HFFc6 (cell line): ENCODE measurements around the gene PCGF5. TPM values are rescaled to one million over a fixed set of nuclear protein-coding genes. Genes with fewer than 3 reads are reported as not detected.
A peak's percentile ranks its signal among the peaks of the same experiment; 100 is the strongest.
"Not testable (repeated sequence)": the region's sequence is repeated elsewhere in the genome, so short reads cannot be mapped to it uniquely, and the experiment has no call there.

Experiments used
- DNase-seq: peaks from one replicate; pipeline ENCODE4 v3.0.0-alpha.2; 2018
- H3K27ac Mint-ChIP-seq: 2 replicates; pipeline ENCODE4 v1.8.0; 2020; ENCODE audit warnings: mild to moderate bottlenecking, mixed read lengths
- H3K27me3 Mint-ChIP-seq: 2 replicates; pipeline ENCODE4 v1.8.0; 2021; ENCODE audit warnings: mild to moderate bottlenecking, moderate library complexity, mixed read lengths; ENCODE audit not compliant: insufficient read depth
- H3K36me3 Mint-ChIP-seq: 2 replicates; pipeline ENCODE4 v1.8.0; 2021; ENCODE audit warnings: low read depth, mixed read lengths
- H3K4me1 Mint-ChIP-seq: 2 replicates; pipeline ENCODE4 v1.8.0; 2020; ENCODE audit warnings: low read depth, mixed read lengths
- H3K4me3 Mint-ChIP-seq: 2 replicates; pipeline ENCODE4 v1.8.0; 2020; ENCODE audit warnings: mild to moderate bottlenecking, moderate library complexity, mixed read lengths
- H3K9me3 Mint-ChIP-seq: 2 replicates; pipeline ENCODE4 v1.8.0; 2020; ENCODE audit warnings: mild to moderate bottlenecking, mixed read lengths
- total RNA-seq, 6 experiments: library from RNA; stranded (reverse); fragmentation: NEBNext Ultra II Directional; extraction: Animal tissue kit (Norgen Biotek cat#: 25700); gene quantifications; 2 replicates in 1 of 6; 3 replicates in 5 of 6; pipeline ENCODE4 v1.2.3, GENCODE V29; 2021
- TF ChIP-seq, protein P1 (sequence below): fragments of 200-600 bp; sonication (generic); IDR thresholded peaks from 2 replicates; pipeline ENCODE4 v1.5.0; 2021; ENCODE audit warnings: antibody characterized with exemption, mild to moderate bottlenecking

PCGF5 gene
- total RNA-seq, 6 experiments from 2014 or later: 23.5 to 36.9 (median 29.6) TPM

DNA sequence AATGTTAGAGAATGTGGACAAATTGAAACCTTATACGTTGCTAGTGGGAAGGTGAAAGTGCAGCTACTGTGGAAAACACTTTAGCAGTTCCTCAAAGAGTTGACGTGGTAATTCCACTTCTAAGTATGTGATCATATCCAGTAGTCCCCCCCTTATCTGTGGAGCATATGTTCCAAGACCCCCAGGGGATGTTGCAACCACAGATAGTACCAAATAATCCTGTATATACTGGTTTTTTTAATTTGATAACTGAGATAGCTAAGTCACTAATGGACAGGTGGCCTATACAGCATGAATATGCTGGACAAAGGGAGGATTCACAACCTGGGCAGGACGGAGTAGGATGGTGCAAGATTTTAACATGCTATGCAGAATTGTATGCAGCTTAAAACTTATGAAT is 36.8 kb downstream of the PCGF5 start:
- Mint-ChIP-seq H3K36me3 (peaks cover 5% of the 10 kb centered on the region), H3K4me3 (no peak overlapping the region), H3K4me1 (no peaks in the 10 kb centered on the region), H3K27me3 (no peaks in the 10 kb centered on the region; the same call in 1 of the 2 replicates), H3K9me3 (no peaks in the 10 kb centered on the region), H3K27ac (no peak overlapping the region)
- DNase-seq: no peak
- TF ChIP-seq, protein P1, sequence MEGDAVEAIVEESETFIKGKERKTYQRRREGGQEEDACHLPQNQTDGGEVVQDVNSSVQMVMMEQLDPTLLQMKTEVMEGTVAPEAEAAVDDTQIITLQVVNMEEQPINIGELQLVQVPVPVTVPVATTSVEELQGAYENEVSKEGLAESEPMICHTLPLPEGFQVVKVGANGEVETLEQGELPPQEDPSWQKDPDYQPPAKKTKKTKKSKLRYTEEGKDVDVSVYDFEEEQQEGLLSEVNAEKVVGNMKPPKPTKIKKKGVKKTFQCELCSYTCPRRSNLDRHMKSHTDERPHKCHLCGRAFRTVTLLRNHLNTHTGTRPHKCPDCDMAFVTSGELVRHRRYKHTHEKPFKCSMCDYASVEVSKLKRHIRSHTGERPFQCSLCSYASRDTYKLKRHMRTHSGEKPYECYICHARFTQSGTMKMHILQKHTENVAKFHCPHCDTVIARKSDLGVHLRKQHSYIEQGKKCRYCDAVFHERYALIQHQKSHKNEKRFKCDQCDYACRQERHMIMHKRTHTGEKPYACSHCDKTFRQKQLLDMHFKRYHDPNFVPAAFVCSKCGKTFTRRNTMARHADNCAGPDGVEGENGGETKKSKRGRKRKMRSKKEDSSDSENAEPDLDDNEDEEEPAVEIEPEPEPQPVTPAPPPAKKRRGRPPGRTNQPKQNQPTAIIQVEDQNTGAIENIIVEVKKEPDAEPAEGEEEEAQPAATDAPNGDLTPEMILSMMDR: no peak

DNA sequence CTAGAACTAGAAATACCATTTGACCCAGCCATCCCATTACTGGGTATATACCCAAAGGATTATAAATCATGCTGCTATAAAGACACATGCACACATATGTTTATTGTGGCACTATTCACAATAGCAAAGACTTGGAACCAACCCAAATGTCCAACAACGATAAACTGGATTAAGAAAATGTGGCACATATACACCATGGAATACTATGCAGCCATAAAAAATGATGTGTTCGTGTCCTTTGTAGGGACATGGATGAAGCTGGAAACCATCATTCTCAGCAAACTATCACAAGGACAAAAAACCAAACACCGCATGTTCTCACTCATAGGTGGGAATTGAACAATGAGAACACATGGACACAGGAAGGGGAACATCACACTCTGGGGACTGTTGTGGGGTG is 40.0 kb downstream of the PCGF5 start:
- not testable (repeated sequence) for H3K36me3 Mint-ChIP-seq, DNase-seq, H3K4me3 Mint-ChIP-seq, H3K27me3 Mint-ChIP-seq, H3K9me3 Mint-ChIP-seq, H3K4me1 Mint-ChIP-seq, H3K27ac Mint-ChIP-seq

DNA sequence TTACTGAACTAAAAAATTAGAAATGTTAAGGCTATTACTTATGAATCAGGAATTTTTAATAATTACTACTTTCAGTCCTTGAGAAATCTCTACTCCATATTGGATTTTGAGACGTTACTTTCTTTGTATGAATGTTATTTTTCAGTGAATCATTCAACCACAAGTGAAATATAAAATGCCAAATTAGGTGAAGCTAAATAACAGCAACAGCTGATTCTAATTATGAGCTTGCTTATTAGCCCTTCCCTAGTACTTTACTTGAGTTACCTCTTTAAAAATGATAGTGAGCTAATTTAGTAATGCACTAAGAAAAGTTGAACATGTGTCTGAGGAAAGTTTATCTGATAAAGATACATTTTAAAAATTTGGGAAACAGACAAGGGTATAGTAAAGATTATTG is 51.4 kb downstream of the PCGF5 start:
- DNase-seq: peak; percentile 72
- 0 out of 2 replicates have a peak, but pooled peaks cover 5% of the 10 kb centered on the region for H3K36me3 Mint-ChIP-seq
- no peaks in the 10 kb centered on the region for H3K9me3 Mint-ChIP-seq
- peaks cover 24% of the 10 kb centered on the region for H3K4me1 Mint-ChIP-seq
- TF ChIP-seq, protein P1: no peak
- peak overlapping the region; percentile 78 for H3K27ac Mint-ChIP-seq
- H3K4me3 Mint-ChIP-seq: peak overlapping the region; percentile 13; the same call in 1 of the 2 replicates
- peaks cover 1% of the 10 kb centered on the region; the same call in 1 of the 2 replicates for H3K27me3 Mint-ChIP-seq

DNA sequence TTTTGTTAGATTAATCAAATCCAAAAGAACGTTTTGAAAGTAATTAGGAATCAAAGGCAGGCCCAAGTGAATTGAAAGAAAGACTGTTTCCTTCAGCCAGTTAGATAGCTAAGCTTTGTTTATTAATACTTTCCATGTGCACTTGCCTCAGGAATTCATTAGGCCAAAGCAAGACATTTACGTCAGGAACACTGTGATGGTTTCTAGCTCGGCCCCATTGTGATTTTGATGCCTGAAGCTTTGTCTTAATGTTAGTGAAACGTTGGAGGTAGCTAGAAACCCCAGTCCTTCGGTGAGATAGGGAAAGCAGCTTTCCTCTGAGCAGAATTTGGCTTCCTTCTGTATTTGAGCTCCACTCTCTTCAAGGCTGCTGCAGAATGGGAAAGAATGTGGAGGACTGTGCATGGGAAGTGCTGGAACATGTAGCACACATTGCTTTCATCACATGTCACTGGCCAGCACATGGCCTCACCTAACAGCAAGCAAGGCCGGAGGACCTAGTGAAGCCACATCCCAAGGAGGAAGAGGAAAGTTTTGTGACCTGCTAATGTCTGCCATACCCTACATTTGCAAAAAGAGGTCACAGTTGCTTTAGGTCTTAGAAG is 64.1 kb downstream of the PCGF5 start:
- DNase-seq: no peak
- Mint-ChIP-seq H3K9me3 (no peaks in the 10 kb centered on the region), H3K36me3 (no peaks in the 10 kb centered on the region), H3K27ac (no peak overlapping the region), H3K4me1 (peaks cover 4% of the 10 kb centered on the region; the same call in 1 of the 2 replicates), H3K4me3 (no peak overlapping the region), H3K27me3 (no peaks in the 10 kb centered on the region; the same call in 1 of the 2 replicates)
- TF ChIP-seq, protein P1: no peak

DNA sequence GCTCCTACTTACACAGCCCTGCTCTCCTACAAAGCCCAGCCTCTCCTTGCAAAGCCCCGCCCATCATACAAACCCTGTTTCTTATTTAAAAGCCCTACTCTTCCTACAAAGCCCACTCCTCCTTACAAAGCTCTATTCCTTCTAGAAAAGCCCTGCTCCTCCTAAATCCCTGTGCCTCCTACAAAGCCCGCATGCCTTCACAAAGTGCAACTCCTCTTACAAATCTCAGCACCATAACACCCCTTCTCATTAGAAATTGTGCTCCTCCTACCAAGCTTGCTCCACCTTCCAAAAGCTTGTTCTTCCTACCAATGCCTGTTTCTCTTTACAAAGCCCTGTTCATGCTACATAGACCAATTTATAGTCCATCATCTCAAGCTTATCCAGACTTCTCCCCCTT is 66.1 kb downstream of the PCGF5 start:
- H3K36me3 Mint-ChIP-seq: no peaks in the 10 kb centered on the region
- peaks cover 6% of the 10 kb centered on the region; the same call in 1 of the 2 replicates for H3K4me1 Mint-ChIP-seq
- no peak for DNase-seq
- H3K9me3 Mint-ChIP-seq: no peaks in the 10 kb centered on the region
- H3K27ac Mint-ChIP-seq: no peak overlapping the region
- TF ChIP-seq, protein P1: no peak
- peaks cover 2% of the 10 kb centered on the region; the same call in 1 of the 2 replicates for H3K27me3 Mint-ChIP-seq
- H3K4me3 Mint-ChIP-seq: no peak overlapping the region

DNA sequence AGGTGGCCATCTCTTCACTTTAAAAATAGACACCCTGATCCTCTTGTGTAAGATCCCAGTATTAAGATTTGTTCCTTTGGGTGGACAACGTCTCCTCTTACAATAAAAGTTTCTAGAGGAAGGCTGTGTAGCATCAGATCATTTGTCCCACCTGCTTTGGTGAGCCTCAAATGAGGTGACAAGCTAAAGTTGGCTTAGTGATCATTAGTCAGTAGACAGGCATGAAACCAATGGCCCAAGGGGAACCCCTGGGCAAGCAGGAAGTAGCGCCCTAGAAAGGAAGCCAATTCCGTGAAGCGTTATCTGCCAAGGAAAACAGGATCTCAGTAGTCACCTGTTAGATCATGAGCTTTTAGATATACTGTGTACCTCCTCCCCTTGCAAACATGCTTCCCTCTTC is 66.8 kb downstream of the PCGF5 start:
- H3K36me3 Mint-ChIP-seq: no peaks in the 10 kb centered on the region
- no peak overlapping the region for H3K27ac Mint-ChIP-seq
- peaks cover 4% of the 10 kb centered on the region; the same call in 1 of the 2 replicates for H3K27me3 Mint-ChIP-seq
- H3K4me3 Mint-ChIP-seq: no peak overlapping the region
- H3K4me1 Mint-ChIP-seq: peaks cover 6% of the 10 kb centered on the region; the same call in 1 of the 2 replicates
- TF ChIP-seq, protein P1: no peak
- H3K9me3 Mint-ChIP-seq: no peaks in the 10 kb centered on the region
- no peak for DNase-seq
